H9 (cell line): Measurements from ENCODE around the gene COL17A1. TPM values are rescaled to one million over a fixed set of nuclear protein-coding genes. Genes with fewer than 3 reads are reported as not detected.
A peak's percentile ranks its signal among the peaks of the same experiment; 100 is the strongest.

Experiments used
- DNase-seq: peaks from one replicate; pipeline ENCODE4 v3.0.0-alpha.2; 2017
- H2AFZ ChIP-seq: one replicate; pipeline ENCODE4 v1.6.1; 2013; ENCODE audit warnings: mild to moderate bottlenecking, low read length, control low read depth, moderate library complexity
- H2AK5ac ChIP-seq: 2 replicates; pipeline ENCODE4 v1.6.1; 2013; ENCODE audit warnings: low read length, control low read depth, mixed read lengths; ENCODE audit not compliant: insufficient read length
- H2BK120ac ChIP-seq: one replicate; pipeline ENCODE4 v1.6.1; 2013; ENCODE audit warnings: low read depth, mild to moderate bottlenecking, low read length, control low read depth, inconsistent platforms; ENCODE audit not compliant: poor library complexity, severe bottlenecking
- H2BK12ac ChIP-seq: 2 replicates; pipeline ENCODE4 v1.6.1; 2013; ENCODE audit warnings: low read length, control low read depth, mixed read lengths, low read depth; ENCODE audit not compliant: insufficient read length
- H2BK15ac ChIP-seq: 2 replicates; pipeline ENCODE4 v1.6.1; 2013; ENCODE audit warnings: low read depth, low read length, control low read depth
- H2BK20ac ChIP-seq: one replicate; pipeline ENCODE4 v1.6.1; 2013; ENCODE audit warnings: low read depth, mild to moderate bottlenecking, low read length, control low read depth, inconsistent platforms; ENCODE audit not compliant: poor library complexity, severe bottlenecking
- H2BK5ac ChIP-seq: 2 replicates; pipeline ENCODE4 v1.6.1; 2013; ENCODE audit warnings: low read length, control low read depth, mixed read lengths; ENCODE audit not compliant: insufficient read length
- H3K14ac ChIP-seq: 2 replicates; pipeline ENCODE4 v1.6.1; 2013; ENCODE audit warnings: low read length, control low read depth; ENCODE audit not compliant: insufficient read depth
- H3K18ac ChIP-seq: 2 replicates; pipeline ENCODE4 v1.6.1; 2013; ENCODE audit warnings: low read depth, mild to moderate bottlenecking, mixed read lengths, low read length, control low read depth; ENCODE audit not compliant: insufficient read length
- H3K23ac ChIP-seq: 2 replicates; pipeline ENCODE4 v1.6.1; 2013; ENCODE audit warnings: low read length, control low read depth, mixed read lengths, low read depth; ENCODE audit not compliant: insufficient read length
- H3K23me2 ChIP-seq: 2 replicates; pipeline ENCODE4 v1.6.1; 2013; ENCODE audit warnings: low read depth, mild to moderate bottlenecking, mixed read lengths, low read length, control low read depth; ENCODE audit not compliant: insufficient read length, poor library complexity, severe bottlenecking
- H3K27ac ChIP-seq: 2 replicates; pipeline ENCODE4 v1.5.1; 2013; ENCODE audit warnings: low read length, control low read depth, mixed read lengths, low read depth; ENCODE audit not compliant: insufficient read length
- H3K27me3 ChIP-seq: 2 replicates; pipeline ENCODE4 v1.6.1; 2013; ENCODE audit warnings: low read length, control low read depth, inconsistent platforms; ENCODE audit not compliant: insufficient read depth
- H3K4ac ChIP-seq: 2 replicates; pipeline ENCODE4 v1.6.1; 2013; ENCODE audit warnings: low read depth, mild to moderate bottlenecking, control low read depth, inconsistent platforms, low read length, moderate library complexity
- H3K4me1 ChIP-seq: 2 replicates; pipeline ENCODE4 v1.6.1; 2013; ENCODE audit warnings: low read length, control low read depth, inconsistent platforms; ENCODE audit not compliant: insufficient read depth
- H3K4me2 ChIP-seq: 2 replicates; pipeline ENCODE4 v1.6.1; 2013; ENCODE audit warnings: low read length, control low read depth, mixed read lengths; ENCODE audit not compliant: insufficient read length, insufficient read depth
- H3K56ac ChIP-seq: 2 replicates; pipeline ENCODE4 v1.6.1; 2013; ENCODE audit warnings: low read depth, mild to moderate bottlenecking, mixed read lengths, low read length, control low read depth; ENCODE audit not compliant: insufficient read length
- H3K79me1 ChIP-seq: 2 replicates; pipeline ENCODE4 v1.6.1; 2013; ENCODE audit warnings: low read depth, mild to moderate bottlenecking, moderate library complexity, low read length, control low read depth, inconsistent platforms; ENCODE audit not compliant: insufficient read depth, poor library complexity, severe bottlenecking
- H3K79me2 ChIP-seq: 2 replicates; pipeline ENCODE4 v1.6.1; 2013; ENCODE audit warnings: low read length, control low read depth, inconsistent platforms; ENCODE audit not compliant: insufficient read depth
- H3K9ac ChIP-seq: 2 replicates; pipeline ENCODE4 v1.6.1; 2013; ENCODE audit warnings: low read length, control low read depth, mixed read lengths; ENCODE audit not compliant: insufficient read length; ENCODE audit errors: extremely low read depth
- H3K9me3 ChIP-seq: one replicate; pipeline ENCODE4 v1.6.1; 2013; ENCODE audit warnings: low read depth, low read length, inconsistent platforms; ENCODE audit not compliant: control insufficient read depth
- H3T11ph ChIP-seq: one replicate; pipeline ENCODE4 v1.6.1; 2013; ENCODE audit warnings: mild to moderate bottlenecking, low read length, control low read depth, inconsistent platforms
- H4K20me1 ChIP-seq: one replicate; pipeline ENCODE4 v1.6.1; 2013; ENCODE audit not compliant: control insufficient read depth, insufficient read length, insufficient read depth
- H4K5ac ChIP-seq: 2 replicates; pipeline ENCODE4 v1.6.1; 2013; ENCODE audit warnings: low read depth, mild to moderate bottlenecking, mixed read lengths, low read length, control low read depth; ENCODE audit not compliant: insufficient read length
- H4K8ac ChIP-seq: replicated peaks from 2 replicates; pipeline ENCODE4 v1.6.1; 2013; ENCODE audit warnings: low read length, control low read depth, mixed read lengths, low read depth; ENCODE audit not compliant: insufficient read length
- H4K91ac ChIP-seq: 2 replicates; pipeline ENCODE4 v1.6.1; 2013; ENCODE audit warnings: low read depth, mild to moderate bottlenecking, moderate library complexity, mixed read lengths, low read length, control low read depth; ENCODE audit not compliant: insufficient read length
- H3K27ac Mint-ChIP-seq, 3 experiments: 2 replicates in 2 of 3; 3 replicates in 1 of 3; pipeline ENCODE4 v1.8.0; 2020 to 2021; ENCODE audit warnings: mixed read lengths in 3 of 3, mild to moderate bottlenecking in 1 of 3, moderate library complexity in 1 of 3
- H3K27me3 Mint-ChIP-seq: 2 replicates; pipeline ENCODE4 v1.8.0; 2021; ENCODE audit warnings: low read depth, mild to moderate bottlenecking, moderate library complexity, mixed read lengths
- H3K36me3 Mint-ChIP-seq, 3 experiments: 2 replicates in 2 of 3; 3 replicates in 1 of 3; pipeline ENCODE4 v1.8.0; 2020 to 2021; ENCODE audit warnings: low read depth in 3 of 3, mixed read lengths in 3 of 3; ENCODE audit not compliant: insufficient read depth in 1 of 3
- H3K4me1 Mint-ChIP-seq, 2 experiments: 2 replicates each; pipeline ENCODE4 v1.8.0; 2020; ENCODE audit warnings: mixed read lengths in 2 of 2
- H3K4me3 Mint-ChIP-seq, 2 experiments: 2 replicates in 1 of 2; 3 replicates in 1 of 2; pipeline ENCODE4 v1.8.0; 2020 to 2021; ENCODE audit warnings: mild to moderate bottlenecking in 2 of 2, mixed read lengths in 2 of 2, moderate library complexity in 1 of 2
- H3K9me3 Mint-ChIP-seq, 2 experiments: 2 replicates in 1 of 2; 3 replicates in 1 of 2; pipeline ENCODE4 v1.8.0; 2020; ENCODE audit warnings: mild to moderate bottlenecking in 2 of 2, mixed read lengths in 2 of 2, moderate library complexity in 1 of 2
- CTCF ChIP-seq: fragments of 200-600 bp; sonication (generic); conservative IDR thresholded peaks from 3 replicates; pipeline ENCODE4 v1.8.0; 2021; ENCODE audit warnings: antibody characterized with exemption, mild to moderate bottlenecking
- WGBS: extraction: QIAGEN DNeasy Blood & Tissue Kit; methylation state at CpG from one replicate; pipeline ENCODE4 v1.1.7; 2013; ENCODE audit warnings: missing lambda C conversion rate, low lambda C conversion rate, mixed read lengths; ENCODE audit not compliant: insufficient read length; ENCODE audit errors: extremely low coverage; 5-methylcytosine and 5-hydroxymethylcytosine counted together
- total RNA-seq: library from RNA; stranded (reverse); gene quantifications from 2 replicates; pipeline ENCODE4 v1.2.1, GENCODE V29; 2021

COL17A1 gene
- total RNA-seq, 1 experiment from 2014 or later: 1.9 TPM

GRCh38 chr10:104053201-104053600 lies 32.5 kb downstream of the COL17A1 start:
- no peak overlapping the region for H2AK5ac ChIP-seq
- no peak overlapping the region for H2BK120ac ChIP-seq
- H3K9me3 ChIP-seq: no peaks in the 10 kb centered on the region
- H3K18ac ChIP-seq: no peak overlapping the region
- Mint-ChIP-seq H3K27ac (peak overlapping the region in 1 of 3 experiments; percentile 69; a peak in 1 of 7 replicates), H3K27me3 (peaks cover 1% of the 10 kb centered on the region), H3K36me3 (no peaks in the 10 kb centered on the region), H3K9me3 (no peaks in the 10 kb centered on the region), H3K4me1 (peaks cover 19 to 20% of the 10 kb centered on the region in 2 experiments), H3K4me3 (no peak overlapping the region)
- no peak overlapping the region for H3T11ph ChIP-seq
- H2BK15ac ChIP-seq: no peak overlapping the region
- H4K8ac ChIP-seq: no peak overlapping the region
- H3K23me2 ChIP-seq: no peaks in the 10 kb centered on the region
- H3K9ac ChIP-seq: no peak overlapping the region
- no peak overlapping the region for H3K23ac ChIP-seq
- H3K14ac ChIP-seq: no peak overlapping the region
- DNase-seq: no peak
- H4K20me1 ChIP-seq: no peaks in the 10 kb centered on the region
- H2BK12ac ChIP-seq: no peak overlapping the region
- H3K27ac ChIP-seq: no peak overlapping the region
- WGBS: no CpG with 5 or more reads among the region's 4 CpGs
- H3K79me2 ChIP-seq: no peaks in the 10 kb centered on the region
- no peak overlapping the region for H2BK20ac ChIP-seq
- H3K4me2 ChIP-seq: no peak overlapping the region
- TF ChIP-seq CTCF: no peak
- H3K4ac ChIP-seq: no peak overlapping the region
- no peaks in the 10 kb centered on the region; the same call in 1 of the 2 replicates for H3K27me3 ChIP-seq
- H4K5ac ChIP-seq: no peak overlapping the region
- H3K79me1 ChIP-seq: no peaks in the 10 kb centered on the region
- no peak overlapping the region for H3K56ac ChIP-seq
- peaks cover 2% of the 10 kb centered on the region; the same call in 1 of the 2 replicates for H3K4me1 ChIP-seq
- no peak overlapping the region for H2BK5ac ChIP-seq
- H2AFZ ChIP-seq: no peak overlapping the region
- H4K91ac ChIP-seq: no peak overlapping the region
